ENCODE measurements around the gene CLEC16A.

GRCh38 chr16:11097094-11097786 lies 152.9 kb downstream of the CLEC16A start:
- TF ChIP-seq CTCF (IDR thresholded peaks at IDR 0.05) (no peak), POLR2A (IDR thresholded peaks at IDR 0.05) (no peak)

All from thyroid gland (tissue), 4 donors.